Endodermal cell (in vitro differentiated cells): ENCODE results near the gene HS3ST2. TPM values are rescaled to one million over a fixed set of nuclear protein-coding genes. Genes with fewer than 3 reads are reported as not detected.
A peak's percentile ranks its signal among the peaks of the same experiment; 100 is the strongest.

Source experiments
- DNase-seq: peaks from one replicate; pipeline ENCODE4 v3.0.0-alpha.2; 2017
- H3K27ac ChIP-seq: 2 replicates; pipeline ENCODE4 v1.5.1; 2013; ENCODE audit warnings: mild to moderate bottlenecking, low read depth, low read length, moderate library complexity
- H3K27me3 ChIP-seq: 2 replicates; pipeline ENCODE4 v1.6.1; 2013; ENCODE audit warnings: mild to moderate bottlenecking, low read length, moderate library complexity; ENCODE audit not compliant: insufficient read depth, control insufficient read depth, poor library complexity, severe bottlenecking
- H3K36me3 ChIP-seq: 2 replicates; pipeline ENCODE4 v1.7.0; 2013; ENCODE audit warnings: mild to moderate bottlenecking, low read length, moderate library complexity; ENCODE audit not compliant: control insufficient read depth, insufficient read depth
- H3K4me1 ChIP-seq: one replicate; pipeline ENCODE4 v1.7.0; 2013; ENCODE audit warnings: low read length; ENCODE audit not compliant: control insufficient read depth, insufficient read depth
- H3K4me3 ChIP-seq: 2 replicates; pipeline ENCODE4 v1.5.1; 2013; ENCODE audit warnings: mild to moderate bottlenecking, low read length, moderate library complexity
- H3K9ac ChIP-seq: 2 replicates; pipeline ENCODE4 v1.6.1; 2013; ENCODE audit warnings: mild to moderate bottlenecking, low read length, moderate library complexity; ENCODE audit not compliant: poor library complexity, severe bottlenecking; ENCODE audit errors: extremely low read depth
- H3K9me3 ChIP-seq: 2 replicates; pipeline ENCODE4 v1.6.1; 2013; ENCODE audit warnings: mild to moderate bottlenecking, low read length, moderate library complexity; ENCODE audit not compliant: control insufficient read depth
- H3K27ac Mint-ChIP-seq: 2 replicates; pipeline ENCODE4 v1.8.0; 2020; ENCODE audit warnings: mixed read lengths
- H3K27me3 Mint-ChIP-seq: 2 replicates; pipeline ENCODE4 v1.8.0; 2021; ENCODE audit warnings: mild to moderate bottlenecking, mixed read lengths; ENCODE audit not compliant: insufficient read depth
- H3K36me3 Mint-ChIP-seq: 2 replicates; pipeline ENCODE4 v1.8.0; 2020; ENCODE audit warnings: low read depth, mixed read lengths
- H3K4me1 Mint-ChIP-seq: 2 replicates; pipeline ENCODE4 v1.8.0; 2020; ENCODE audit warnings: mixed read lengths
- H3K4me3 Mint-ChIP-seq: 2 replicates; pipeline ENCODE4 v1.8.0; 2020; ENCODE audit warnings: mild to moderate bottlenecking, moderate library complexity, mixed read lengths
- H3K9me3 Mint-ChIP-seq: 2 replicates; pipeline ENCODE4 v1.8.0; 2020; ENCODE audit warnings: mild to moderate bottlenecking, mixed read lengths
- WGBS, 2 experiments: methylation state at CpG; one replicate each; pipeline versions ENCODE4 v1.1.5 to v1.1.7; 2013; ENCODE audit warnings: missing lambda C conversion rate in 2 of 2, mixed read lengths in 1 of 2; ENCODE audit not compliant: insufficient coverage in 1 of 2, insufficient read length in 1 of 2; 5-methylcytosine and 5-hydroxymethylcytosine counted together
- total RNA-seq, 2 donors: library from RNA; stranded (reverse); fragmentation: NEBNext Ultra II Directional in 1 of 2; extraction: Animal tissue kit (Norgen Biotek cat#: 25700) in 1 of 2; gene quantifications; 2 replicates in 1 of 2; 3 replicates in 1 of 2; pipeline ENCODE4 v1.2.1, GENCODE V29; 2021
- TF ChIP-seq, protein P1 (sequence below): fragments of 200-600 bp; sonication (generic); conservative IDR thresholded peaks from 2 replicates; pipeline ENCODE4 v1.5.0; 2021; ENCODE audit warnings: antibody characterized with exemption, mild to moderate bottlenecking

The HS3ST2 gene
- total RNA-seq, 2 donors from 2014 or later, result 0.18 TPM; not detected in 1

DNA sequence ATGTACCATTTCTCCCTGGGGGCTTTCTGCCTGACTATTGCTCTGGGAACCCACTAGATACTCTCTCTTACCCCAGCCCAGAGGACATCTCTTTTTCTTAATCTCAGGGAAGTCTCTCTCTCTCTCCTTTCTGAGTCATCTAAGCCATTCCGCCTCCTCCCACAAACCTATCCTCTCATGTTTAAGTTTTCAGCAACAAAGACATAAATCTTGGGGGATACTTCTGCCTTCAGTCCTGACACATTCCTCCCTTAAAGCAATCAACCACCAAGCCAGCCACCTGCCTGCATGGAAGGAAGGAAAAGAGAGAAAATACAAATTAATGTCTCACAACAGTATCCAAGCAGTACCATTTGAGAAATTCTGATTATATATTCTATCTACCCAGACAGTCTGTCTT lies 128.8 kb downstream of the HS3ST2 start:
- no peaks in the 10 kb centered on the region for H3K9me3 Mint-ChIP-seq
- H3K4me1 ChIP-seq, result peaks cover 10% of the 10 kb centered on the region
- H3K9ac ChIP-seq, result no peak overlapping the region
- DNase-seq, result peak; percentile 19
- H3K36me3 Mint-ChIP-seq, result no peaks in the 10 kb centered on the region
- peaks cover 47% of the 10 kb centered on the region for H3K27me3 Mint-ChIP-seq
- H3K27ac Mint-ChIP-seq, result no peak overlapping the region
- no peak overlapping the region for H3K4me3 Mint-ChIP-seq
- peaks cover 14% of the 10 kb centered on the region for H3K4me1 Mint-ChIP-seq
- H3K27me3 ChIP-seq, result peaks cover 24% of the 10 kb centered on the region
- TF ChIP-seq, protein P1, sequence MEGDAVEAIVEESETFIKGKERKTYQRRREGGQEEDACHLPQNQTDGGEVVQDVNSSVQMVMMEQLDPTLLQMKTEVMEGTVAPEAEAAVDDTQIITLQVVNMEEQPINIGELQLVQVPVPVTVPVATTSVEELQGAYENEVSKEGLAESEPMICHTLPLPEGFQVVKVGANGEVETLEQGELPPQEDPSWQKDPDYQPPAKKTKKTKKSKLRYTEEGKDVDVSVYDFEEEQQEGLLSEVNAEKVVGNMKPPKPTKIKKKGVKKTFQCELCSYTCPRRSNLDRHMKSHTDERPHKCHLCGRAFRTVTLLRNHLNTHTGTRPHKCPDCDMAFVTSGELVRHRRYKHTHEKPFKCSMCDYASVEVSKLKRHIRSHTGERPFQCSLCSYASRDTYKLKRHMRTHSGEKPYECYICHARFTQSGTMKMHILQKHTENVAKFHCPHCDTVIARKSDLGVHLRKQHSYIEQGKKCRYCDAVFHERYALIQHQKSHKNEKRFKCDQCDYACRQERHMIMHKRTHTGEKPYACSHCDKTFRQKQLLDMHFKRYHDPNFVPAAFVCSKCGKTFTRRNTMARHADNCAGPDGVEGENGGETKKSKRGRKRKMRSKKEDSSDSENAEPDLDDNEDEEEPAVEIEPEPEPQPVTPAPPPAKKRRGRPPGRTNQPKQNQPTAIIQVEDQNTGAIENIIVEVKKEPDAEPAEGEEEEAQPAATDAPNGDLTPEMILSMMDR, result no peak
- no peak overlapping the region for H3K27ac ChIP-seq
- H3K36me3 ChIP-seq, result no peaks in the 10 kb centered on the region
- no peak overlapping the region for H3K4me3 ChIP-seq
- no peaks in the 10 kb centered on the region for H3K9me3 ChIP-seq
- 95% methylated on average over 1 of the region's 1 CpG; no CpG with 5 or more reads in 1 of the 2 experiments for WGBS, 2 experiments

DNA sequence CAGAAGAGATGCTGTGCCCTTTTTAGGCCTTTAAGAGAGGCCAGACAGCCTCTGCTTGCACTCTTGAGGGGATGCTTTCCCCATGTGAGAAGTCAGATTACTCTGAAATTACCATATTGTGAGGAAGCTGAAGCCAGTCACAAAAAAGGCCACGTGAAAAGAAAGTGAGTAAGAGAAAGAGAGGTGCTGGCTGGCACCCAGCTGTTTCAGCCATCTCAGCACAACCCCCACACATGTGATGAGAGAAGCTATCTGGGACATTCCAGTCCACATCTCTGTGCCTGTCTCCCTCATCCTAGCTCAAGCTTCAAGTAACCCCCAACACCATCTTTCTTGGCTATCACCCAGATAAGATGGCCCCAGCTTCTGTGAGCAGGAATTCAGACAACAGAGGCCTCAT lies 131.4 kb downstream of the HS3ST2 start:
- Mint-ChIP-seq H3K27ac (no peak overlapping the region), H3K4me1 (peaks cover 13% of the 10 kb centered on the region), H3K36me3 (no peaks in the 10 kb centered on the region), H3K9me3 (peaks cover 3% of the 10 kb centered on the region), H3K27me3 (peaks cover 70% of the 10 kb centered on the region), H3K4me3 (no peak overlapping the region)
- no peaks in the 10 kb centered on the region for H3K36me3 ChIP-seq
- 44% methylated on average over 1 of the region's 1 CpG; no CpG with 5 or more reads in 1 of the 2 experiments for WGBS, 2 experiments
- no peak overlapping the region for H3K27ac ChIP-seq
- H3K27me3 ChIP-seq, result peaks cover 41% of the 10 kb centered on the region
- peak; percentile 50 for DNase-seq
- TF ChIP-seq, protein P1, result no peak
- no peaks in the 10 kb centered on the region for H3K9me3 ChIP-seq
- H3K4me1 ChIP-seq, result peaks cover 10% of the 10 kb centered on the region
- no peak overlapping the region for H3K4me3 ChIP-seq
- no peak overlapping the region for H3K9ac ChIP-seq

DNA sequence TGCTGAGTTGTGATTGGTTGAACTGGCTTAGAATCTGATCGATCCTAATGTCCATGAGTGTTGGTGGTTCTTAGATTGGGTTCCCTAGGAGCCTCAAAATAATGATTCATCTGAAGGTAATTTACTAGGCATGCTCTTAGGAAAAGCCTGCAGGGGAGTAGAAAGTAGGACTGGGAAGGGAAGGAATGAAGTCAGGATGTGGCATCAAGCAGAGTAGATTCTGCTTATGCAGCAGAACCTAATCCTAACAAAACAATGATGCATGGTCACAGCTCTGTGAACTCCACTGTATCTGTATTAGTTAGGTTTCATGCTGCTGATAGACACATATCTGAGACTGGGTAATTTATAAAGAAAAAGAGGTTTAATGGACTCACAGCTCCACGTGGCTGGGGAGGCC lies 132.5 kb downstream of the HS3ST2 start:
- Histone ChIP-seq H3K36me3 (no peaks in the 10 kb centered on the region), H3K27ac (no peak overlapping the region), H3K4me1 (peaks cover 4% of the 10 kb centered on the region), H3K9ac (no peak overlapping the region), H3K4me3 (no peak overlapping the region), H3K9me3 (no peaks in the 10 kb centered on the region), H3K27me3 (peaks cover 50% of the 10 kb centered on the region)
- 96% methylated on average over 2 of the region's 2 CpGs for WGBS, 2 experiments
- Mint-ChIP-seq H3K4me1 (peaks cover 3% of the 10 kb centered on the region), H3K4me3 (no peak overlapping the region), H3K9me3 (peaks cover 3% of the 10 kb centered on the region), H3K36me3 (no peaks in the 10 kb centered on the region), H3K27me3 (peaks cover 79% of the 10 kb centered on the region), H3K27ac (no peak overlapping the region)
- DNase-seq, result no peak
- TF ChIP-seq, protein P1, result no peak
